DND-41 (cell line): Measurements from ENCODE around the gene SLC25A15.
A peak's percentile ranks its signal among the peaks of the same experiment; 100 is the strongest.

Source experiments
- ATAC-seq: fragments of 200-7000 bp; cut with Tn5 transposase; 3 replicates; pipeline ENCODE4 v1.9.1; 2021; ENCODE audit warnings: low read depth; ENCODE audit not compliant: insufficient read depth
- DNase-seq: peaks from one replicate; pipeline ENCODE4 v3.0.0-alpha.2; 2020
- H2AFZ ChIP-seq: 2 replicates; pipeline ENCODE4 v1.6.0; 2012; ENCODE audit warnings: low read depth, low read length
- H3K27ac ChIP-seq: 2 replicates; pipeline ENCODE4 v1.5.1; 2012; ENCODE audit warnings: low read length, inconsistent platforms
- H3K27me3 ChIP-seq: fragments of 200-600 bp; sonication (generic); 2 replicates; pipeline ENCODE4 v1.6.0; 2012; ENCODE audit warnings: low read length, mild to moderate bottlenecking, inconsistent platforms; ENCODE audit not compliant: insufficient read depth, poor library complexity
- H3K36me3 ChIP-seq: 2 replicates; pipeline ENCODE4 v1.5.1; 2012; ENCODE audit warnings: low read length, inconsistent platforms; ENCODE audit not compliant: insufficient read depth
- H3K4me1 ChIP-seq: 2 replicates; pipeline ENCODE4 v1.5.1; 2012; ENCODE audit warnings: mild to moderate bottlenecking, low read length; ENCODE audit not compliant: insufficient read depth
- H3K4me2 ChIP-seq: 2 replicates; pipeline ENCODE4 v1.6.0; 2012; ENCODE audit warnings: mild to moderate bottlenecking, moderate library complexity, low read length, inconsistent platforms; ENCODE audit not compliant: insufficient read depth
- H3K4me3 ChIP-seq, 2 experiments: fragments of 200-600 bp in 1 of 2; shearing (Covaris generic) in 1 of 2; 2 replicates each; pipeline ENCODE4 v1.5.1; 2012 to 2016; ENCODE audit warnings: inconsistent platforms in 2 of 2, low read length in 2 of 2, mild to moderate bottlenecking in 2 of 2, low read depth in 1 of 2, moderate library complexity in 1 of 2
- H3K79me2 ChIP-seq: 2 replicates; pipeline ENCODE4 v1.6.0; 2012; ENCODE audit warnings: low read length, inconsistent platforms; ENCODE audit not compliant: insufficient read depth
- H3K9ac ChIP-seq: 2 replicates; pipeline ENCODE4 v1.6.0; 2012; ENCODE audit warnings: low read depth, mild to moderate bottlenecking, inconsistent platforms, low read length, moderate library complexity
- H3K9me3 ChIP-seq: 2 replicates; pipeline ENCODE4 v1.5.1; 2012; ENCODE audit warnings: low read length, moderate library complexity, mild to moderate bottlenecking, inconsistent platforms; ENCODE audit not compliant: insufficient read depth, severe bottlenecking
- H4K20me1 ChIP-seq: 2 replicates; pipeline ENCODE4 v1.6.0; 2012; ENCODE audit warnings: low read length; ENCODE audit not compliant: insufficient read depth
- EZH2 ChIP-seq: IDR thresholded peaks from 3 replicates; pipeline ENCODE4 v1.6.1; 2012; ENCODE audit warnings: borderline replicate concordance, low read depth, mild to moderate bottlenecking, moderate library complexity, low read length, inconsistent platforms; ENCODE audit not compliant: severe bottlenecking
- TF ChIP-seq, protein P1 (sequence below): IDR thresholded peaks from 2 replicates; pipeline ENCODE4 v1.5.1; 2012; ENCODE audit warnings: borderline replicate concordance, low read length, moderate library complexity, mild to moderate bottlenecking; ENCODE audit not compliant: poor library complexity, severe bottlenecking; ENCODE audit errors: extremely low read depth

The SLC25A15 gene

DNA sequence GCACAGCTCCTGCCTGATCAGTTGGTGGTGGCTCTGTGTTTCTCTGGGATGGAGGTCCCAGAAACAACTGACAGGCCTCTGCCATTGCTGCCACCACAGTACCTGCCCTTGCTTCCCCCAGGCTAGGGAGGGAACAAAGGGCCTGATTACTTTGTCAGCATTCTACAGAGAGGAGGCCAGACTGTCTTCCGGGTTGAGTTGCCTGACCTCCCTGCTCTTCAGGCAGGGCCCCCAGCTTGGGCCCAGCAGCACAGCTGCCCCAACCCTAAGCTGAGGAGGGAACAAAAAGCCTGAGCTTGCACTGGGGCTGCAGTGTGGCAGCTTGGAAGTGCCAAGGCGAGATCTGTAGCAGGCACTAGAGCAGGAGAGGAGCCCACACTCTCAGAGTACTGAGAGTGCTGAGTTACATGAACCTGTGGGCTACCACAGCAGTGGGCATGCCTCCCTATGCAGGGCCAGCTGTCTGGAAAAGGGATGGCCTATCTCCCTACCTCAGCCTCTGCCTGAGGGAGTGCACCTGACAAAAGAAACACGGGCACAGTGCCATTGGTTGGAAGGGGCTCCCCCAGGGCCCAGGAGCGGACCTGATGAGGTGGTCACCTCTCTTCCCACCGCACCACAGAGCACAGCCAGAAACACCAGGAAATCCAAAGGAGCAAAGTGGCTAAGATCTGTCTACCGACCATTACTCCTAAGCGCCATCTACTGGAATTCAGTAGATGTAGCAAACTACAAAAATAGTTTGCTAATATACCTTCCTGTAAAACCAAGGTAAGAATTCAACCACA is 24.4 kb downstream of the SLC25A15 start:
- Histone ChIP-seq H2AFZ (no peak overlapping the region), H3K4me3 (no peak overlapping the region), H3K9ac (no peak overlapping the region), H4K20me1 (no peaks in the 10 kb centered on the region), H3K27ac (no peak overlapping the region), H3K4me1 (no peaks in the 10 kb centered on the region), H3K79me2 (no peaks in the 10 kb centered on the region), H3K27me3 (no peaks in the 10 kb centered on the region), H3K36me3 (peaks cover 50% of the 10 kb centered on the region), H3K9me3 (peaks cover 4% of the 10 kb centered on the region), H3K4me2 (no peak overlapping the region)
- ATAC-seq (peak; percentile 73), DNase-seq (no peak)
- TF ChIP-seq, protein P1, sequence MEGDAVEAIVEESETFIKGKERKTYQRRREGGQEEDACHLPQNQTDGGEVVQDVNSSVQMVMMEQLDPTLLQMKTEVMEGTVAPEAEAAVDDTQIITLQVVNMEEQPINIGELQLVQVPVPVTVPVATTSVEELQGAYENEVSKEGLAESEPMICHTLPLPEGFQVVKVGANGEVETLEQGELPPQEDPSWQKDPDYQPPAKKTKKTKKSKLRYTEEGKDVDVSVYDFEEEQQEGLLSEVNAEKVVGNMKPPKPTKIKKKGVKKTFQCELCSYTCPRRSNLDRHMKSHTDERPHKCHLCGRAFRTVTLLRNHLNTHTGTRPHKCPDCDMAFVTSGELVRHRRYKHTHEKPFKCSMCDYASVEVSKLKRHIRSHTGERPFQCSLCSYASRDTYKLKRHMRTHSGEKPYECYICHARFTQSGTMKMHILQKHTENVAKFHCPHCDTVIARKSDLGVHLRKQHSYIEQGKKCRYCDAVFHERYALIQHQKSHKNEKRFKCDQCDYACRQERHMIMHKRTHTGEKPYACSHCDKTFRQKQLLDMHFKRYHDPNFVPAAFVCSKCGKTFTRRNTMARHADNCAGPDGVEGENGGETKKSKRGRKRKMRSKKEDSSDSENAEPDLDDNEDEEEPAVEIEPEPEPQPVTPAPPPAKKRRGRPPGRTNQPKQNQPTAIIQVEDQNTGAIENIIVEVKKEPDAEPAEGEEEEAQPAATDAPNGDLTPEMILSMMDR = peak; percentile 64
- no peak for TF ChIP-seq EZH2

DNA sequence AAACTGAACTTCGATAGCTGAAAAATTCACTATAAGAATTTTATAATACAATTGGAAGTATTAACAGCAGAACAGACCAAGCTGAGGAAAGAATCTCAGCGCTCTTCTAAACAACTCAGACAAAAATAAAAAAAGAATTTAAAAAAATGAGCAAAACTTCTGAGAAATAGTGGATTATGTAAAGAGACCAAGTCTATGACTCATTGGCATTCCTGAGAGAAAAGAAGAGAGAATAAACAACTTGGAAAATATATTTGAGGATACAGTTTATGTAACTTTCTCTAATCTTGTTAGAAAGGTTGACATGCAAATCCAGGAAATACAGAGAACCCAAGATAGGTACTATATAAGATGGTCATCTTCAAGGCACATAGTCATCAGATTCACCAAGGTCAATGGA is 25.4 kb downstream of the SLC25A15 start:
- DNase-seq = no peak
- Histone ChIP-seq H3K27me3 (no peaks in the 10 kb centered on the region), H3K4me3 (no peak overlapping the region), H3K4me2 (no peak overlapping the region), H3K36me3 (peaks cover 41% of the 10 kb centered on the region), H3K27ac (no peak overlapping the region), H3K4me1 (no peaks in the 10 kb centered on the region), H3K9ac (no peak overlapping the region), H3K9me3 (peaks cover 4% of the 10 kb centered on the region), H2AFZ (no peak overlapping the region), H4K20me1 (no peaks in the 10 kb centered on the region), H3K79me2 (no peaks in the 10 kb centered on the region)
- no peak for ATAC-seq
- TF ChIP-seq, protein P1 = no peak
- TF ChIP-seq EZH2 = no peak

DNA sequence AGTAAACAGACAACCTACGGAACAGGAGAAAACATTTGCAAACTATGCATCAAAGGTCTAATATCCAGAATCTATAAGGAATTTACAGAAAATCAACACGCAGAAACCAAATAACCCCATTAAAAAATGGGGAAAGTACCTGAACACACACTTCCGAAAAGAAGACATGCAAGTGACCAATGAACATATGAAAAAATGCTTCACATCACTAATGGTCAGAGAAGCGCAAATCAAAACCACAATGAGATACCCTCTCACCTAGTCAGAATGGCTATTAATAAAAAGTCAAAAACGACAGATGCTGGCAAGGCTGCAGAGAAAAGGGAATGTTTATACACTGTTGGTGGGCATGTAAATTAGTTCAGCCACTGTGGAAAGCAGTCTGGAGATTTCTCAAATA is 29.5 kb downstream of the SLC25A15 start:
- Histone ChIP-seq H3K9me3 (peaks cover 4% of the 10 kb centered on the region), H3K36me3 (peaks cover 6% of the 10 kb centered on the region), H3K27ac (no peak overlapping the region), H3K4me3 (no peak overlapping the region), H2AFZ (no peak overlapping the region), H3K79me2 (no peaks in the 10 kb centered on the region), H3K4me2 (no peak overlapping the region), H3K4me1 (no peaks in the 10 kb centered on the region), H4K20me1 (no peaks in the 10 kb centered on the region), H3K27me3 (no peaks in the 10 kb centered on the region), H3K9ac (no peak overlapping the region)
- DNase-seq (no peak), ATAC-seq (no peak)
- TF ChIP-seq EZH2 = no peak
- TF ChIP-seq, protein P1 = no peak
